ENCODE data around the gene GIGYF2. TPM values are rescaled to one million over a fixed set of nuclear protein-coding genes. Genes with fewer than 3 reads are reported as not detected.

Gene GIGYF2
- 24.5 to 34.2 TPM (median 29.1 TPM) in 5 replicates for total RNA-seq (2022; extraction: Qiagen RNA extraction)

GRCh38 chr2:232697059-232697806 is at the start of gene GIGYF2:
TSS of gene GIGYF2 (plus strand) at chr2:232697331. CDS start at chr2:232735198, 37,867 bp downstream.

GRCh38 chr2:232776435-232776834 is 79.3 kb downstream of the GIGYF2 start, which contains the start of gene KCNJ13:
TSS of gene KCNJ13 (minus strand) at chr2:232776565. CDS start at chr2:232771362, 5,203 bp downstream.

GRCh38 chr2:232870018-232870765 is 173.1 kb downstream of the GIGYF2 start, which contains the start of gene SNORC:
TSS of gene SNORC (plus strand) at chr2:232870264. CDS start at chr2:232870342, 78 bp downstream.

Other genes starting within 250 kb of the GIGYF2 start
- 0.02 to 0.05 TPM (median 0.04 TPM) in 3 of 5 replicates, not detected in the others for gene ALPI, start 241.2 kb upstream of the GIGYF2 start, total RNA-seq (2022; extraction: Qiagen RNA extraction)
- 0.15 to 0.28 TPM (median 0.21 TPM) in 5 replicates for gene ECEL1, start 209.5 kb upstream of the GIGYF2 start, total RNA-seq (2022; extraction: Qiagen RNA extraction)
- 0.08 to 0.16 TPM (median 0.12 TPM) in 4 of 5 replicates, not detected in the other for gene PRSS56, start 176.9 kb upstream of the GIGYF2 start, total RNA-seq (2022; extraction: Qiagen RNA extraction)
- gene CHRND, start 171.2 kb upstream of the GIGYF2 start, total RNA-seq (2022; extraction: Qiagen RNA extraction) = 0.07 to 0.09 TPM in 2 of 5 replicates, not detected in the others
- gene CHRNG, start 157.6 kb upstream of the GIGYF2 start, total RNA-seq (2022; extraction: Qiagen RNA extraction) = not detected in 5 replicates
- 4.1 to 4.9 TPM (median 4.5 TPM) in 5 replicates for gene TIGD1, start 146.8 kb upstream of the GIGYF2 start, total RNA-seq (2022; extraction: Qiagen RNA extraction)
- 101 to 174 TPM (median 105 TPM) in 5 replicates for gene EIF4E2, start 146.6 kb upstream of the GIGYF2 start, total RNA-seq (2022; extraction: Qiagen RNA extraction)
- gene EFHD1, start 63.7 kb upstream of the GIGYF2 start, total RNA-seq (2022; extraction: Qiagen RNA extraction) = 3.5 to 5.1 TPM (median 4.9 TPM) in 5 replicates
- not detected in 5 replicates for gene KCNJ13, start 79.2 kb downstream of the GIGYF2 start, total RNA-seq (2022; extraction: Qiagen RNA extraction)
- gene SNORC, start 172.9 kb downstream of the GIGYF2 start, total RNA-seq (2022; extraction: Qiagen RNA extraction) = 4.2 to 8.2 TPM (median 6.8 TPM) in 5 replicates

Measured in A549 treated with dexamethasone at 1 μM for 4 hours (cell line).